Measurements from ENCODE around the gene CDK5RAP3.
A peak's percentile ranks its signal among the peaks of the same experiment; 100 is the strongest.
"Not testable (repeated sequence)": the region's sequence is repeated elsewhere in the genome, so short reads cannot be mapped to it uniquely, and the experiment has no call there.

Gene CDK5RAP3

DNA sequence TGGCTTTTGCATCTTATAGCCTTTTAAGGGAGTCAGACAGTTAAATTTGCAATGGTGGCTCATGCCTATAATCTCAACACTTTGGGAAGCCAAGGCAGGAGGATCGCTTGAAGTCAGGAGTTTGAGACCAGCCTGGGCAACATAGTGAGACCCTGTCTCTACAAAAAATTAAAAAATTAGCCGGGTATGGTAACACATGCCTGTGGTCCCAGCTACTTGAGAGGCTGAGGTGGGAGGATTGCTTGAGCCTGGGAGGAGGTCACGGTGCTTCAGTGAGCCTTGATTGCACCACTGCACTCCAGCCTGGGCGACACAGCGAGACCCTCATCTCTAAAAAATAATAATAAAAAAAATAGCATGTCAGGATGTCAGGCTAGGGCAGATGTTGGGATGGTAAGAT is 30.7 kb downstream of the CDK5RAP3 start:
- DNase-seq: not testable (repeated sequence)

DNA sequence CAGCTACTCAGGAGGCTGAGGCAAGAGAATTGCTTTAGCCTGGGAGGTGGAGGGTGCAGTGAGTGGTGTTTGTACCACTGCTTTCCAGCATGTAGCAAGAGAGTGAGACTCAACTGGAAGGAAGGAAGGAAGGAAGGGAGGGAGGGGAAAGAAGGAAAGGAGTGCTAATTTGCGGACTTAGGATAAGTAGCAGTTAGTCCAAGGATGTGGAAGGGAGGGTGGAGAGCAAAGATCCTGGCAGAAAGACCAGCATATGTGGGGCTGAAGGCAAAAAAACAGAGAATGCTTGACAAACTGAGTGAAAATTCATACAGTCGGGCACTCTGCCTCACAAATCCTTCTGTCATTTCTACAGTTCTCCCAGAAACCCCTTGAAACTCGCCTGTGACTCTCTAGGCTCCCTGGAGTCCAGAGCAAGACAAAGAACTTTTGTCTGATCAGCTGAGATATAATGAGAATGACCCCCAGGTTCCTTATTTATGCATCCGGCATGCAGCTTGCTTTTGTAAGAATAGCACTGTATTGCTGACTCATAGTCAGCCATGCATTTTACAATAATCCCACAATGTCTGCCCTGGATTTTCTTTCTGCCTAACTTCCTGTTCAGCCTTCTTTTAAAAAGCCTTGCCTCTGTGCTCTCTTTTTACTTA is 31.5 kb downstream of the CDK5RAP3 start:
- DNase-seq: no peak

DNA sequence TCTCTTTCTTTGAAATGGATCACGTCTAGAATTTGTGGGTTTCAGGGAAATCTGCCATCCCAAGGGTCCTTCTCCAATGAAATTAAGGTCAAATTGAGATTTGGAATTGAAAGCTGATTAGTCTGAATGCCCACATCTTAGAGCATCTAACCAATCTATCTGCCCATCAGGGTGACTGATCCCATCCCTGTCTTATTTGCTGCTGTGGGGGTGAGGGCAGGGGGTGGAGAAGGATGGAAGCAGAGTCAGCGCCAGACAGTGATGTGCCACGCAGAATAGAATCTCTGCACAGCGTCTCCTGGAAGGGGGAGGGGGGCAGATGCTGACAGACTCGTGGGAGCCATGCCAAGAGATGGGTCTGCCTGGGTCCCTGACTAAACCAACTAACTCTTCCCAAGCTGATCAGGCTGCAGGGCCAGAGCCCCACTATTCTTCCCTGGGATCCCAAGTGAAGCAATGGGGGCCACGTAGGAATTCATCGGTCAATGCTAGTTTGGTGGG is 32.1 kb downstream of the CDK5RAP3 start:
- peak; percentile 81 for DNase-seq

DNA sequence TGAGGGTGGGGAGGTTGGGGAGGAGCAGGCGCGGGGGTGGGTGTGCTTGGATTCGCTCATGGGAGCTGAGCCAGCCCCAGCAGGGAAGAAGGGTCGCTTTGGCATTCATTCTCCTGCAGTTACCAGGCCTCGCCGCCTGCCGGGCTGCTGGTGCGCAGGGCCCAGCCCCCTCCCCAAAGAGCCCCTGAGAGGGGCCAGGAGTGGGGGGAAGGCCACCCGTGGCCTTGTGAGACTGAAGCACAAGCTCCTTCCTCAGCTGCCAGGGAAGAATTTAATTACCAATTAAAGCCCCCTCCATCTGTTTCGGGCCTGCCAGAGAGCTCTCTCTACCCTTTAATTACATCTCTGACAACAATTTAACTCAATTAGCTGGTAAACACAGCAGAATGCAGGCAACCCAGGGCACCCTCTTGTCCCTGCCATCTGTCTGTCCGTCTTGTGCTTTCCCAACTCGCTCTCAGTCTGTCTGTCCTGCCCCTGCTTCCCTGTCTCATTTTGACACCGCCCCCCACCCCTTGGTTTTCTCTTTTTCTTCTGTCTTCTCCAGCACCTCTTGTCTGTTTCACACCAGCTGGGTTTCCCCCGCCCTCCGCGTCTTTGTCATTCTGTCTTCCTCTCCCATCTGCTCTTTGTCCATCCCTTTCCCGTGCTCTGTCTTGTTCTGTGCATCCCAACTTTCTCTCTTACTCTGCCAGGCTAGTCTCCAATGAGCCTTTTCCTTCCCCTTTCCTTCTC is 32.7 kb downstream of the CDK5RAP3 start:
- DNase-seq: peak; percentile 93

DNA sequence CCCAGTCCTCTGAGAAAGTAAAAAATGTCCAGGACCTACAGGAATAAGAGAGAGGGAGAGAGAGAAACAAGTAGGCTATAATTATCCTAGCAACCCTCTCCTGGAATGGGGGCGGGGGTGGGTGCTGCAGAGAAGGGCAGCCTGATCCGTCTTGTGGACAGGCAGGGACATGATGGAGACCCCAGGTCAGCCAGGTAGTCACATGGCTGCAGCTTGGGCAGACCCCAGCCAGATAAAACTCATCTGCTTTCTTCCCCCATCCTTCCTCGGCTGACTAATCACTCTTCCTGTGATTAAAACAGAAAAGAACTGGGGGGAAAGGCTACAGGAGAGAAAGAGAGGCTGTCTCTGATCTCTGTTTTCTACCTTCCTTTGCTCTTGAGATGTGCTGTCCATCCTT is 34.1 kb downstream of the CDK5RAP3 start:
- no peak for DNase-seq

DNA sequence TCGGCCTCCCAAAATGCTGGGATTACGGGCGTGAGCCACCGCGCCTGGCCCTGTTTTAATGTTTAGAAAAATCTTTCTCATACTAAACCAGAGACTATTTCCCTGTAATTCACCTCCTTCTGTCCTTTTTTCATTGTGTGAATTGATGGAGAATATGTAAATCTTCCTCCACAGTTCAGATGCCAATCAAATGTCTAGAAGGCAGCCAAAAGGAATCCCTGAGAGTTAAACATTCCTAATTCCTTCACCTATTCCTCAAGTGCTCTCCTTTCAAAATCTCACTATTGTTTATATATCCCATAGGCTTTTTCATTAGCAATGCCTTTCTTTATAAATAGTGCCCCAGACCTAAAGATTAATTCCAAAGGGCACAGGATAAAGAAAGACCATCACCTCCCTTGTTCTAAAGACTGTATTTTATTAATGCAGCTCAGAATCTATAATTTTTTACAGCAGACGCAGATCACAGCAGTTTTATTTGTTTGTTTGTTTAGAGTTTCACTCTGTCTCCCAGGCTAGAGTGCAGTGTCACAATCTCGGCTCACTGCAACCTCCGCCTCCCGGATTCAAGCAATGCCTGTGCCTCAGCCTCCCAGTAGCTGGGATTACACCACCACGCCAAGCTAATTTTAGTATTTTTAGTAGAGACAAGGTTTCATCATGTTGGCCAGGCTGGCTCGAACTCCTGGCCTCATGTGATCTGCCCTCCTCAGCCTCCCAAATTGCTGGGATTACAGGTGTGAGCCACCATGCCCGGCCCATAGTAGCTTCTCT is 36.2 kb downstream of the CDK5RAP3 start:
- DNase-seq: no peak

DNA sequence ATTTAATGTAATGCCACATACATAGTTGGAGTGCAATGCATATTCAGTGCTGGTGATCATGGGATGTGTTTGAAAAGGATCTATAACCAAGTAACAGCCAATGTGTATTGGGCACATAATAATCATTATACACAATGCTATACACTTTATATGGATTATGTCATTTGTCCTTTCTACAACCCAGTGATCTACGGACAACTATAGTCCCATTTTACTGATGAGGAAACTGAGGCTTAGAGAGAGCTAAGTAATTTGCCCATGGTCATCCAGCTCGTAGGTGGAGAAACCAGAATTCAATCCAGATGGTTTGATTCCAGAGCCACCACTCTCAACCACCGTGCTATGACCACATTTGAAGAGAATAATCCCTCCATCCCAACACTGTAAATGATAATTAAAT is 39.3 kb downstream of the CDK5RAP3 start:
- no peak for DNase-seq

DNA sequence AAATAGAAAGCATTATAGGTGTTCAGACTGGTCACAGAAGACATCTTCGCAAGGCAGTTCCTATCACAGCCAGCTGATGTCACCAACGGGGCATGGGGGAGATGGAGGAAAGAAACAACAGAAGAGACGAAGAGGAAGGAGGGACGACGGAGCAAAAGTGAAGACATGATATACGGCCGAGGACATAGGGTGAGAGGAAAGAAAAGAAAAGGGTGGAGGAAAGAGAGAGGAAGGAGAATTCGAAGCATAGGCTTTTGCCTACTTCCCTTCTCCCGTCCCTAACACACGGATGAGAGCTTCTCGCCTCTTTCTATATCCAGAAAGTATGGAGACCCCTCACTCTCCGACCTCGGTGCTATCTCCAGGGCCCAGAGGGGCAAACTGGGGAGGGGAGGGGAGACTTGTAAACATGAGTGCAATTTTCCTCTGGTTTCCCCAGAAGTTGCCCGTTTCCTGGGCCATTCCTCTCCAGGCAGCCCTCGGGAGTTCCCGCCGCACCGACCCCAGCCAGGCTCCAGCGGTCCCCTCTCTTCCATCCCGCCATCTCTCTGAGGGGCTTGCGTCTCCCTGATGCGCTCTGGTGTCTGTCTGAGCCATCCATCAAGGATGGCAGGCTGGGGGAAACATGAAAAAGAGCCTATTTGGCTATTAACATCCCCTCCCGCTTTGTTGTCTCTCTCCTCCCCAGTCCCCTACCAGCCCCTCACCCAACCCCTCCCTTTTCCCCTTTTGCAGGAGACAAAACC is 40.7 kb downstream of the CDK5RAP3 start:
- peak; percentile 57 for DNase-seq

DNA sequence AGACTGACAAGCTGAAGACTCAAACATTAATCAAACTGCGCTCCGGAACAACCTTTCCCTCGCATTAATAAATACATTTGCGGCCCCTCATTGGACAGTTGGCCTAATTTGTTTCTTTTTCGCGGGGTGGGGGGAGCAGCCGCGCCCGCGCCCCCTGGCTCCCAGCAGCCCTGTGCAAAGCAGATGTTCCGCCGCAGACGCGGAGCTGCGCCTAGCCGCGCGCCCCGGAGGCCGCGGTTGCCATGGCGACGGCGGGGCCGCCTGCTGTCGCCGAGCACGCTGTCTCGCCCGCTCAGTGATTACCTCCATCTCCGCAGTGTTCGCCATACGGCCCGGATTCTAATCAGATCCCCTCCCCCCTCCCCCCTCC is 41.2 kb downstream of the CDK5RAP3 start:
- DNase-seq: peak; percentile 87

DNA sequence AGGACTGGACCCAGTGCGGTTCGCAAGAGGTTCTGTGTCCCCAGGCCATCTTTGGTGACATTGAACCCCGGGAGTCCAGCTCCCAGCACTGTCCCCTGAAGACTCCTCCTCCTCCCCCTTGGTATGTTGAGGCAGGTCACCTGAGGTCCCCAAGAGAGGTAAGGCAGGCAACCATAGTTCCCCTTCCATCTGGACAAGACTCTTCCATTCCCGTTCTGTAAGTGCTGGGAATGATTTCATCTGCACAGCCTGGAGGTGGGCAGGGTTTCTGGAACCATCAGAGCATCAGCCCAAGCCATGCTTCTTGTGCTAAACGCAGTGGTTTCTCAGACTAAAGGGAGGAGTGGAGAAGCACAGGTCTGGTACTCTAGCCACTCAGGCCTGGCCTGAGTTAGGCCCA is 41.7 kb downstream of the CDK5RAP3 start:
- no peak for DNase-seq

DNA sequence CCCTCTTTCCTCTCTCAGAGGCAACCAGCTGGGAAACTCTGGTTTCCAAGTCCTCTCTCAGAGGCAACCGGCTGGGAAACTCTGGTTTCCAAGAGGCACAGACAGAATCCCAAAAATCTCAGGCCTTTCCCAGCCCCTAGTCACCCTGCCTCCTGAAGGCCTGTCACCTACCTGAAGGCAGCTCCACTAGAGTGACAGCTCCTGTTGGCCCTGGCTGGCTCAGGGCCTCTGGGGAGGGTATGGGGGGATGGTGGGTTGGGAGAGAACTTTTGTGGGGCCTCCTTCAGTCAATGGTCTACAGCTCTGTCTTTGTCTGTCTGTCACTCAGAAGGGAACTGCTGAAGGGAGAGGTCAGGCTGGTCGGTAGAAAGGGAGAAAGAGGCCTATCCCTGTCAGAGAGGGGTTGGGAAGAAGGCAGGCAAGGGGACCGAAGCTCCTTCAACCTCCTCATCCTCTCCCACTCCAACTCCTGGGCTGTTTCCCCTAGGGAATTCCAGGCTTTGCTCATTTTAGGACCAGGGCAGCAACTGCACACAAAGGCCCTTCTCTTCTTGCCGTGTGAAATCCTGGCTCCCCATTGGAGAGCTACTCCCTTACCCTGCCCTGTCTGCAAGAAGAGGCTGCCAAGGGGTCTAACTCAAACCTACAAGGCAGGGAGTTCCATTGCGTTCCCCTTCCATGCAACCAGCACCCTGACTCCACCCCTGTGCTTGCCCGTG is 43.1 kb downstream of the CDK5RAP3 start:
- no peak for DNase-seq

DNA sequence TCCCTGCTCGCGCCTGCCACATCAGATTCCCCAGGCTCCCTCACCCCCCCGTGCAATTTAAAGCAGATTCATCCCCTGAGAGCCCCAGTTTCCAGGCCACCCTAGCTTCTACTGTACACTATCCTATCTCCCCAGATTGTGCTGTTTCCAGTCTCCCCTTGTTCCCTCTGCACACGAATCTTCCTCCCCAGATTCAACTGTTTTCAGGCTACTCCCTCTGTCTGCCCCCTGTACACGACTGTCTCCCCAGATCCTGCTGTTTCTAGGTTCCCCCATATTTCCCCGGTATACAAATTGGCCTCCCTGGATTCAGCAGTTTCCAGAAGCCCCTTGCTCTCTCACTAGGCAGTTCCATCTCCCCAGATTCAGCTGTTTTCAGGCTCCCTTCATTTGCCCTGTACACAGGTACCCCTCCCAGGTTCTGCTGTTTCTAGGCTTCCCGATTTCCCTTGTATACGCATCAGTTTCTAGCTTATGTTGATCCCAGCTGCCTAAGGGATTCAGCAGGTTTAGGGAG is 43.7 kb downstream of the CDK5RAP3 start:
- DNase-seq: no peak

DNA sequence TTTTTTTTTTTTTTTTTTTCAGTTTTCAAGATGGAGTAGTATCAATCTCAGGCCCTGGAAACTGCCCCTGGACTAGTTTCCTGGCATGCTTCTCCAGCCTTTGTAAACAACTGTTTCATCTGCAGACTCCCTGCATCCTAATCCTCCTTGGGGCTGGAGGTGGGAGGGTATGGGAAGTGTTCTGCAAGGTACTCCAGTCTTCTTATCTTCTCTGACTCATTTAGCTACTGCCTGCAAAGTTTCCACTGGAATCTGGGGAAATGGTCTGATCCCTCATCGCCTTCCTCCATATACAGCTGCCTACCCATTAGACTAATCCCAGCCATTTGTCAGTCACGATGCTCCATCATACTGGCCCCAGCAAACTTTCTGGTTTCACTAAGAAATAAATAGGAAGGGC is 45.2 kb downstream of the CDK5RAP3 start:
- DNase-seq: no peak

DNA sequence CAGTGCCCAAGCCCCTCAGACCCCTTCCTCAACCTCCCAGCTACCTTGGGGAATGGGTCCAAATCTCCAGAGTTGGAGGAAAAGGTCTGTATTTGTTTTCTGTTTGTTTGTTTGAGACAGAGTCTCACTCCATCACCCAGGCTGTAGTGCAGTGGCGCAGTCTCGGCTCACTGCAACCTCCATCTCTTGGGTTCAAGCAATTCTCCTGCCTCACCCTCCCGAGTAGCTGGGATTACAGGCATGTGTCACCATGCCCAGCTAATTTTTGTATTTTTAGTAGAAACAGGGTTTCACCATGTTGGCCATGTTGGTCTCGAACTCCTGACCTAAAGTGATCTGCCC is 46.9 kb downstream of the CDK5RAP3 start:
- DNase-seq: not testable (repeated sequence)

DNA sequence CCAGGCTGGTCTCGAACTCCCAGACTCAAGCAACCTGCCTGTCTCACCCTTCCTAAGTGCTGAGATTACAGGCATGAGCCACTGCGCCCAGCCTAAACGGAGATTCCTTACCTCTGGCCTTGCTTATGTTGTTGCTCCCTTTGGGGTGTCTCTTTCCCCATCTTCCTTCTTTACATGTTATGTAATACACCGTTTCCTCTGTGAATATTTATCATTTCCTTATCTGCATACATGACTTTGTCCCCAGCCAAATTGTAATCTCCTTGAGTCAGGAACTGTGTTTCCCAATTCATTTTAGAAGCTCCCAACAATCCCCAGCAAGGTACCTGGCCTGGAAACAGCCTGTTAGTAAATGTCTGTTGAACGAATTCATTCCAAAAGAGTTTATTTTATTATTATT is 51.0 kb downstream of the CDK5RAP3 start:
- DNase-seq: no peak

DNA sequence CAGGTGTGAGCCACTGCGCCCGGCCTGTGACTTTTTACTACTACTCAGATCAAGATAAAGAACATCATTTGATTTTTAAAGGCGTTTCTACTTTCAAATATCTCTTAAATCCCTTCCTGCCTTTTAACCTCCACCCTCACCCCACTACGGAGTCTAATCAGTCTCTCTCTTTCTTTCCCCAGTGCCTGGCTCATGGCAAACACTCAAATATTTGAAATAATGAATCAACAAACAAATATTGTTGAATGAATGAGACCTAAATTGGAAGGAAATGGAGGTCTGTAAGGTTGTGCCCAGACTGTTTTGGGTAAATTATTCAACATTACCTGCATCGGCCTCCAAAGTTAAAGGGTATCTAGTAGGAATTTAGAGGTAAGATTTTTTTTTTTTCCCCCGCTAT is 52.0 kb downstream of the CDK5RAP3 start:
- DNase-seq: no peak

DNA sequence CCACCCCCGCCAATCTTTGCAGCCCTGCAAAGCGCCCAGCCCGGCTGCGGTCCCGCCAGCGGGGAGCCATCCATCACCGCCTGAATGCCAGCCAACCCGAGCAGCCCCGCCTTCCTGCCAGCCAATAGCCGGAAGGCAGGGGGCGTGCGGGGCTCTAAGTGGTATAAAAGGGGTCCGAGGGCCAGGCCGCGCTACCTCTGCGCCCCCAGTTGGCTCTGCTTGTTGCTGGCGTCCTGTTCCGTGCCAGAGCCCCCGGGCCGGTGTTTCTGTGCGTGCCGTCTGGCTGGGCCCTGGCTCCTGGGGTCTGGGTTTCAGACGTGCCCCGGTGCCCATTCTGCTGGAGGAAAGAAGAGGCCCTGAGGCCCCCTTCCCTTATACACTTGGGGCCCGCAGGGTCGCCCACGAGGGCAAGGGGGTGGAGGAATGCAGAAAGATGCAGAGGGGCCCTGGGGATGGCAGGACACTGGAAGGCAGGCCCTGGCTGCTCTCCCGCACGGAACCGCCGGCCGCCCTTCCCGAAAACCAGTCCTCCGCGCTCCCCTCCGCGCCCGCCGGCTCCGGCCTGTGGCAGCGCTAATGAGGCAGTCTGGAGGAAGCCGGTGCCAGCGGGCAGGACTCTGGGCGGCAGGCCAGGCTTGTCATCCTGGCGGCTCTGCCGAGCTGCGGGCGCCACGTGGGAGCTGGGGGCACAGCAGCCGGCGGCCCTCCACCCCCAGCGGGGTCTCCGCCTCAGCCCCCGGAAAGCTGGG is 52.7 kb downstream of the CDK5RAP3 start:
- peak; percentile 83 for DNase-seq

DNA sequence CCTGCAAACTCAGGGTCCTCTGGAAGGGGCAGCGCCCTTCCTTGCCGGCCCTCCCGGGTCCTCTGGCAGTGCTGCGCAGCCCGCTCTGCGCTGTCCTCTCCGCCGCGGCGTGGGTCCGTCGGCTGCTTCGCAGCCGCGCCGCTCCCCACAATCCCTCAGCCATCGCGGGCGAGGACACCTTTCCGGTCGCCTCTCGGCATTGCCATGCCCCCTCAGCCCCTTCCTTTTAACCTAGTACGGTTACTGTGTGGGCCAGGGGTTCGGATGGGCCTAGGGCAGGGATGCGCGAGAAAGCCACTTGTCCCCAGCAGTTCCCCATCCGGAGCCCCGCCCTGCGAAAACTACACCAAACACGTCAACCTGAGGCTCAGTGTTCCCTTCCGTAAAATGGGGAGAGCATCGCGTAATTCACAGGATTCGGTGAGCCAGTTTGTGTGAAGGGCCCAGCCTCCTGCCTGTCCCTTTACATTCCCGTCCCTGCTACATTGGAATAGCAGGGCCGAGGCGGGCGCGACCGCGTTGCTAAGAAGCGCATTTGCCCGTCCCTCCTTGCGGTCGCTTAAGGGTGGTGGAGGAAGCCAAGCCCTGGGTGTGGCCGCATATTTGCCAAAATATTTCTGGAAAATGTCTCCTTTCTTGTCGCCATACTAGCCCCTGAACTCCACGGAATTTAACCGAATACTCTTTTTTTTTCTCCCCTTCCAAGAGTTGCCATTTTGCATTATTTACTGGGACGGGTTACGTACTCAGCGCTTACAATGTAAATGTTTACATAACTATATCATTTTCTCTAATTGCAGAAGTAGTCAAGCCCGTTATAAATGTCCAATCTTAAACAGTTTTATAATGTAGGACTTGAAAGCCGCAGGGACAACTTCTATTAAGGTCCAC is 53.5 kb downstream of the CDK5RAP3 start:
- no peak for DNase-seq

DNA sequence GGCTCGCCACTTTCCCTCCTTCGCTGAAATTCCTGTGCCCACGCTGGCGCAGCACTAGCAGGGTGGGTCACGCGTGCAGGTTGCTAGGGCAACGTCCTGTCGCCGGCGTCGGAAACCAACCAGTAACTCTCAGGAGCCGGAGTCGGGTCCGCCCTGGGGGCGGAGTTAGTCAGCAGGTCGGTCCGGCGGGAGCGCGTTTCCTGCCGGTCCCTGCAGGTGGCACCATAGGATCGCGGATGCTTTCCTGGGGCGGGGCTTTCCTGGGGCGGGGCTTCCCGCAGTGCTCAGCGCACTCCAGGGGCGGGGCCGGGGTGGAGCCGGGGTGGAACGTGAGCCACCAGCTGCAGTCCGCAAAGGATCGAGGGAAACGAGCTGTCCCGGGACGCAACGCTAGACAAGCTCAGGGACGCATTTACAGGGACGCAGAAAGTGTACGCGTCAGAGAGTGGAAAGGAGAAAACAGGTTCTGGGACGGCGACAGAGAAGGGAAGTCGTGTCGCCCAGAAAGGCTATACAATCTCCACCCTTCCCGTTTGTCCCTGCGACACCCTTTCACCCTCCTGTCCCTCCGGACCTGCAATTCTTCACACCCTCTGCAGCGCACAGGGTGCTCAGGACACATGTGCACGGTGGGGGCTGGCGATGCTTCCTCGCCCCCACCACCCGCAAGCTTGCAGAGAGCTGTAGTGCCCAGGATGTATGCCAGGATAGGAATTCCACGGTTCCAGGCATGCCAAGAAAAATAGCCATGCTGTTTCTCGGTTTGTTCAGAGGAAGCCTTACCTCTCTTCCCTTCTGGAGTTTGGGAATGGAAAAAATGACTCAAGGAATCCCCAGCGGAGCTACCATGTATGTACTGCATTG is 54.4 kb downstream of the CDK5RAP3 start:
- DNase-seq: peak; percentile 93
